GM19193 (cell line): ENCODE results near the gene ARHGAP21.

Experiments used
- POLR2A ChIP-seq: IDR thresholded peaks from 4 replicates; pipeline ENCODE4 v1.6.1; 2011; ENCODE audit not compliant: insufficient read depth, insufficient read length; ENCODE audit errors: extremely low read depth

ARHGAP21 gene

DNA sequence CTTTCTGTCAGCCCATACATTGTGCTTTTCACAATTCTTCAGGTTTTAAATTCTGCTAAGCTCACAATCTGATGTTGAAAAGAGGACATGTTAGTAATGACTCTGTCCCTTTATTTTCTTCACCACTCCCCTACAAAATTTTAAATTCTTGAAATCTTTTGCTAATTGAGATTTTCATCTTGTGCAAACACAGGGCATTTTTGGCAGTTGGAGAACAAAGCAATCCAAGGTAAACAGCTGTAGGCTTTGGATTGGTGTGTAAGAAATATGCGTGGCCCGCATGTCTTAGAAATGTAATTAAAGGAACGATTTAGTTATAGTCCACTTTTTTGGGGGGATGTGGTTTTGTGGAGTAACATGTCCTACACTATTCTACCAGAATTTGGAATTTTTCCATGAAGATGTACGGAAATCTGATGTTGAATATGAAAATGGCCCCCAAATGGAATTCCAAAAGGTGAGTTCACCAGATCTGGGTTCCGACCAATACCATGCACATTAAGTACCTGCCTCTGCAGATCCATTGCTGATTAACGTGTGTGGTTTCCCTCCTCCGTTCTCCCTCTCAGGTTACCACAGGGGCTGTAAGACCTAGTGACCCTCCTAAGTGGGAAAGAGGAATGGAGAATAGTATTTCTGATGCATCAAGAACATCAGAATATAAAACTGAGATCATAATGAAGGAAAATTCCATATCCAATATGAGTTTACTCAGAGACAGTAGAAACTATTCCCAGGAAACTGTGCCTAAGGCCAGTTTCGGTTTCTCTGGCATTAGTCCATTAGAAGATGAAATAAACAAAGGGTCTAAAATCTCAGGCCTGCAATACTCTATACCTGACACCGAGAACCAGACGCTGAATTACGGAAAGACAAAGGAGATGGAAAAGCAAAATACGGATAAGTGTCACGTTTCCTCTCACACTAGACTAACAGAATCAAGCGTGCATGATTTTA, 181.1 kb downstream of the ARHGAP21 start:
- TF ChIP-seq POLR2A = no peak

GRCh38 chr10:24541239-24541753, 182.4 kb downstream of the ARHGAP21 start:
- no peak for TF ChIP-seq POLR2A

DNA sequence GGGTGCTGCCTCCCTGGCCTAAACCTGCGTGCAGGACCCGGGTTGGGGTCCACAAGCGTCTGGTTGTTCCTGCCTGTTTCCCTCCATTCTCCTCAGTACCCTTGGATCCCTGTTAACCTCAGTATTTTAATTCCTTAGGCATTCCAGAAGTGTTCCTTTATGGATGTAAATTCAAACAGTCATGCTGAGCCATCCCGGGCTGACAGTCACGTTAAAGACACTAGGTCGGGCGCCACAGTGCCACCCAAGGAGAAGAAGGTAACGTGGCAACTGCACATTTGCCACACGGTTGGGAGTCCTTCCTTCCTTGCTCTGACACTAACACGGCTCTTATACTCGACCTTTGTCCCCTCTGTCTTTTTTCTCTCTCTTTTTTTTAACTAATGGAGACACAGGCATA, 187.1 kb downstream of the ARHGAP21 start:
- TF ChIP-seq POLR2A = no peak

GRCh38 chr10:24533981-24534380, 189.7 kb downstream of the ARHGAP21 start:
- no peak for TF ChIP-seq POLR2A
